IPS DF 4.7 (cell line): ENCODE measurements around the gene MITF.
"Not testable (repeated sequence)": the region's sequence is repeated elsewhere in the genome, so short reads cannot be mapped to it uniquely, and the experiment has no call there.

Experiments
- DNase-seq: peaks from one replicate; pipeline ENCODE4 v3.0.0-alpha.2; 2013; ENCODE audit warnings: low spot score; ENCODE audit errors: extremely low read depth

Gene MITF

GRCh38 chr3:69913422-69913821 is 174.2 kb downstream of the MITF start:
- DNase-seq, result no peak

GRCh38 chr3:69914395-69914794 is 175.1 kb downstream of the MITF start:
- no peak for DNase-seq

- DNase-seq, result no peak
These were observed 176.5 kb downstream of the MITF start for GRCh38 chr3:69915726-69916125.

GRCh38 chr3:69920009-69920408 is 180.7 kb downstream of the MITF start:
- not testable (repeated sequence) for DNase-seq

GRCh38 chr3:69921651-69922050 is 182.4 kb downstream of the MITF start:
- DNase-seq, result no peak

- DNase-seq, result no peak
These were observed 183.3 kb downstream of the MITF start for GRCh38 chr3:69922521-69923000.

GRCh38 chr3:69925506-69925905 is 186.2 kb downstream of the MITF start:
- no peak for DNase-seq

- no peak for DNase-seq
These were observed 187.1 kb downstream of the MITF start for GRCh38 chr3:69926385-69926784.

GRCh38 chr3:69927571-69927970 is 188.3 kb downstream of the MITF start:
- DNase-seq, result no peak

- DNase-seq, result no peak
These were observed 189.8 kb downstream of the MITF start for GRCh38 chr3:69929019-69929418.

- no peak for DNase-seq
These were observed 191.3 kb downstream of the MITF start for GRCh38 chr3:69930564-69930963.

- DNase-seq, result no peak
These were observed 192.8 kb downstream of the MITF start for GRCh38 chr3:69932087-69932486.

- no peak for DNase-seq
These were observed 193.2 kb downstream of the MITF start for GRCh38 chr3:69932501-69932900.

GRCh38 chr3:69934398-69934797 is 195.1 kb downstream of the MITF start:
- no peak for DNase-seq

GRCh38 chr3:69936266-69936665 is 197.0 kb downstream of the MITF start:
- DNase-seq, result no peak

- no peak for DNase-seq
These were observed 198.8 kb downstream of the MITF start for GRCh38 chr3:69938061-69938460.

GRCh38 chr3:69938931-69939330 is 199.7 kb downstream of the MITF start:
- no peak for DNase-seq

GRCh38 chr3:69941037-69941436 is 201.8 kb downstream of the MITF start:
- DNase-seq, result no peak

GRCh38 chr3:69941439-69942176 is 202.3 kb downstream of the MITF start:
- no peak for DNase-seq

GRCh38 chr3:69944931-69945493 is 205.7 kb downstream of the MITF start:
- no peak for DNase-seq

GRCh38 chr3:69948246-69948862 is 209.1 kb downstream of the MITF start:
- DNase-seq, result no peak

GRCh38 chr3:69951616-69952015 is 212.4 kb downstream of the MITF start:
- no peak for DNase-seq

- DNase-seq, result no peak
These were observed 220.3 kb downstream of the MITF start for GRCh38 chr3:69959581-69959980.
